Vagina (tissue), 2 donors: ENCODE measurements around the gene RPS6KA2.

ENCODE experiments used
- CTCF ChIP-seq, 3 experiments: fragments of 450-650 bp in 2 of 3; fragments of 200-600 bp in 1 of 3; sonication (generic) in 1 of 3; IDR thresholded peaks; one replicate each; pipeline ENCODE4 v1.5.1; 2017 to 2019; ENCODE audit warnings: antibody characterized with exemption in 3 of 3, mild to moderate bottlenecking in 2 of 3, moderate library complexity in 2 of 3
- POLR2A ChIP-seq, 2 donors: fragments of 450-650 bp; IDR thresholded peaks; one replicate each; pipeline ENCODE4 v1.6.1; 2017; ENCODE audit warnings: antibody characterized with exemption in 2 of 2, mild to moderate bottlenecking in 2 of 2, moderate library complexity in 2 of 2
- POLR2AphosphoS5 ChIP-seq, 2 donors: sonication (generic); formaldehyde crosslinking; IDR thresholded peaks; one replicate each; pipeline ENCODE4 v1.9.0; 2017; ENCODE audit warnings: antibody characterized with exemption in 2 of 2, mild to moderate bottlenecking in 2 of 2, low read depth in 1 of 2; ENCODE audit not compliant: insufficient read depth in 1 of 2

- TF ChIP-seq CTCF (IDR thresholded peaks at IDR 0.05) (no peak), POLR2A (IDR thresholded peaks at IDR 0.05) (no peak), POLR2AphosphoS5 (IDR thresholded peaks at IDR 0.05; ENCODE audit: insufficient read depth in 1 of 2, low read depth in 1 of 2) (no peak)
Observed at GRCh38 chr6:166555086-166555485, 72.0 kb downstream of the RPS6KA2 start.
